ENCODE results near the gene DAPL1.

DNA sequence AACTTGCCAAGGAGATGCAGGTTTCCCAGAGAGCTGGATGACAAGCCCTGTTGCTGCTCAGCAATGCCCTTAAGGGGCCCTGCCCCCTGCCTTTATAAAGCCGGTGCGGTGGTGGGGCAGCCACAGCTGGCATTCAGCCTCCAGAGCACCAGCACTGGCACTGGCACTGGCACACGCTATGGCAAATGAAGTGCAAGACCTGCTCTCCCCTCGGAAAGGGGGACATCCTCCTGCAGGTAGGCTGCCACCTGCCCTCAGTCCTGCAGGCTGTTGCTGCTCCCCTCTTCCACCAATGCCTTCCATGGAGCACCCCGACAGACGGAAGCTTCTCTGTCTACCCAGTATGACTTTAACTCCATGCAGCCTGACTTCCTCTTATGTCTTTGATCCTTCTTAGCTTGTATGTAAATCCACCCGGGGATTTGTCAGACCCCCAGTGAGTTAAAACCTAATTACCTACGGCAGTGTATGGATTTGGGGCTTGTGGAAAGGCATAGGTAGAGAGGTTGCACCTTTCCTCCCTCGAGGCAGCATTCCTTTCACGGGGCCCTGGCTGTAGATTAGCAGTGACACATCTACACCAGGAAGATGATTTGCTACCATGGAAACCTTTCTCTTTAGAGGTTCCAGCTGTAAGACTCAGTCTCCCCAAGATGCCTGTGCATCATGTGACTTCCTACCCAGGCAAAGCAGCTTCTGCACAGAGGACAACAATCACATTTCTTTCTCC lies at the start of gene DAPL1:
- TF ChIP-seq, protein P1, sequence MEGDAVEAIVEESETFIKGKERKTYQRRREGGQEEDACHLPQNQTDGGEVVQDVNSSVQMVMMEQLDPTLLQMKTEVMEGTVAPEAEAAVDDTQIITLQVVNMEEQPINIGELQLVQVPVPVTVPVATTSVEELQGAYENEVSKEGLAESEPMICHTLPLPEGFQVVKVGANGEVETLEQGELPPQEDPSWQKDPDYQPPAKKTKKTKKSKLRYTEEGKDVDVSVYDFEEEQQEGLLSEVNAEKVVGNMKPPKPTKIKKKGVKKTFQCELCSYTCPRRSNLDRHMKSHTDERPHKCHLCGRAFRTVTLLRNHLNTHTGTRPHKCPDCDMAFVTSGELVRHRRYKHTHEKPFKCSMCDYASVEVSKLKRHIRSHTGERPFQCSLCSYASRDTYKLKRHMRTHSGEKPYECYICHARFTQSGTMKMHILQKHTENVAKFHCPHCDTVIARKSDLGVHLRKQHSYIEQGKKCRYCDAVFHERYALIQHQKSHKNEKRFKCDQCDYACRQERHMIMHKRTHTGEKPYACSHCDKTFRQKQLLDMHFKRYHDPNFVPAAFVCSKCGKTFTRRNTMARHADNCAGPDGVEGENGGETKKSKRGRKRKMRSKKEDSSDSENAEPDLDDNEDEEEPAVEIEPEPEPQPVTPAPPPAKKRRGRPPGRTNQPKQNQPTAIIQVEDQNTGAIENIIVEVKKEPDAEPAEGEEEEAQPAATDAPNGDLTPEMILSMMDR (IDR thresholded peaks at IDR 0.05; ENCODE audit: poor library complexity, severe bottlenecking) = no peak
- no peak for TF ChIP-seq RAD21 (conservative IDR thresholded peaks at IDR 0.05)
